Amniotic stem cell (primary cell): ENCODE data around the gene KCNAB2.
A peak's percentile ranks its signal among the peaks of the same experiment; 100 is the strongest.

Experiments
- DNase-seq: peaks from one replicate; lab custom pipeline; 2025; lab: John Stamatoyannopoulos, UW

The KCNAB2 gene

DNA sequence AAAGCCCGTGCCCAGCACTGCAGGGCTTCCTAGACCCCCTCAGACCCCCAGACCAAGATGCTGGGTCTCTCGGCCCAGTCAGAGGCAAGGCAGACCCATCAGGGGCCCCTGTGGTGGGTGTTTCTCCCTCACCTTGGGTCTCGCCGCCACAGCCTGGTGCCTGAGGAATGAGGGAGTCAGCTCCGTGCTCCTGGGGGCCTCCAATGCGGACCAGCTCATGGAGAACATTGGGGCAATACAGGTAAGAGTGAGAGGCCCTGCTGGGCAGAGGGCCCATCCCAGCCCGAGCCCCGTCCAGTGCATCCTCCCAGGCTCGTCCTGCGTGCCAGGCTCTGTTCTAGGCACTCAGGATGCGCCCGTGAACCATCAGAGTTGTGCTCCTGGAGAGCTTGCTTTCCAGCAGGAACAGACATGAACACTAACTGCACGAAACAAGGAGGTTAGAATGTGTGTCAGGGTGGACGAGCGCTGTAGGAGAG, 51.5 kb downstream of the KCNAB2 start:
- no peak for DNase-seq

- DNase-seq, result no peak
These were observed 52.1 kb downstream of the KCNAB2 start for GRCh38 chr1:6097824-6098223.

DNA sequence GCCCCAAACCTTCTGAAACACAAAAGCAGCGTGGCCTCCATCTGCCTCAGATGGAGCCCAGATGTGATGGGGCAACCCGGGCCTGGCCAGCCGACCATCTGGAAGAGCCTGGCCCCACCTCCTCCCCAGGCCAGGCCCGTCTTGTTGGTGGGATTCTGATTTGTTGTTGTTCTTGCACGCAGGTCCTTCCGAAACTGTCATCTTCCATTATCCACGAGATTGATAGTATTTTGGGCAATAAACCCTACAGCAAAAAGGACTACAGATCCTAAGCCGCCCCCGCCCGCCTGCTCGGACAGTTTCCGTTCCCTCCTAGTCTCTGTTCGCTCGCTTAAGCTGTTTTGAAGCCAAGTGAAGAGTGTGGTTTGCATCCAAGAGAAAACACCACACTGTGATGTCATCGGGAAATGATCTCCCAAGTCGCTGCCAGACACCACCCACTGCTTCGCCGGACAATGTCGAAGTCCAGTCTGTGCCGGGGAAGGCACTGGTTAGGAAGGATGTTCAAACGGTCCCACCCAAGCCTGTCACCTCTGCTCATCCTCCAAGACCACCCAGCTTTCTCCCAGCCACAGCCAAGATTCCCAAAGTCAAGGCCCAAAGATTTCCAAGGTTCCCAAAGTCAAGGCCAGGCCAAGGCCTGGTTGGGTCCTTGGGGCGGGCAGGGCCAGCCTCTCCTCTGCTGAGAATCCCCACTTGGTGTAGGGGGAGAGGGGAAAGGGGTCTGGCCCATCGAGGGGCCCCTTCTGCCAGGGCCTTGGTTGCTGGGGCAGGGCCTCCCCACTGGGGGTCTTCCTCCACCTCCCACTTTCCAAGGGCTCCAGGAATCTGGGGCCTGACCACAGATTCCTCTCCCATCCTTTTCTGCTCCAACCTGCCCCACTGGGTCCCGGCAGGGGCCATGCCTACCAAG, 52.9 kb downstream of the KCNAB2 start:
- DNase-seq, result peak; percentile 15

GRCh38 chr1:6099297-6099696, 53.6 kb downstream of the KCNAB2 start:
- DNase-seq, result no peak

- DNase-seq, result no peak
These were observed 54.4 kb downstream of the KCNAB2 start for GRCh38 chr1:6099787-6100765.

- no peak for DNase-seq
These were observed 55.4 kb downstream of the KCNAB2 start for GRCh38 chr1:6100861-6101783.

DNA sequence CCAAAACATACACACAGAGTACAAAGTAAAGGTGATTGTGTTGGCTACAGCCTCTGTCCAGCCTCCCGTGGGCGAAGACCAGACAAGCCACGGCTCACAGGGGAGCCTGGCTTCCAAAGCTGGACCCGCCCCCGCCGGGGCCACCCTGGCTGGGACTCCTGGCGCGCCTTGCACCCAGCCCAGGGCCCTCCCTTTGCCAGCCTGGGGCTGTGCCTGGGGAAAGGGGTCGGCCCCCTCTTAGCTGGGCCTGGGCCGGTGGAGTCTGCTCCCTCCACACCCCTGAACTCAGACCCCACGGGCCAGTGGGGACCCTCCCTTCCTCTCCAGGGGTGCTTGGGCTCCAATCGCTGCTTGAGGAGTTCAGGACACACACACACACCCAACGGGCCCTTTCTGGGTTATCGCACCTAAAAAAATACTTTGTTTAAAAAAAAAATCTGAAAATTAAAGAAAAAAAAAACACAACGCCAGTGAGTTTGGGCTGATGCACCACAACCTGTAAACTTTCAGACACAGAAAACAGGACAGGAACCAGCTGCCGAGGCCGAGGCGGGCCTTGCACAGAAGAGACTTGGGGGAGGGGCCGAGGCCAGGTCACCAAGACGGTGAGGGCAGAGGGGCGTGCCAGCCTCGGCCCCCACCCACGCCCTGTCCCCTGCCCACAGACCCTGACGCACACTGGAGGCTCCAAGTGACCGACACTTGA, 56.3 kb downstream of the KCNAB2 start:
- no peak for DNase-seq

DNA sequence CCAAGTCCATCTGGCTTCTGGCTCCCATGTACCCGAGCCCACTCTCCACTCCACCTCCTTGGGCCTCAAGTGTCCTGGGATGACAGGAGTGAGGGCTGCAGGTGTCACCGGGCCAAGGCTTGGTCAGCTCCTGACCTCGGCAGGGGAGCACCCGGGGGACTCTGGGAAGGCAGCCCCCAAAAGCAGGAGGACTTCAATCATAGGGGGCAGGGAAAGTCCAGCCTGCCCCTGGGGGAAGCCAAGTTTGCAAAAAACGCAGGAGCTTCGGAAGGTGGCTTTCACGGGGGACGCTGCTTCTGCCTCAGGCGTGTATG, 56.8 kb downstream of the KCNAB2 start:
- DNase-seq, result no peak

DNA sequence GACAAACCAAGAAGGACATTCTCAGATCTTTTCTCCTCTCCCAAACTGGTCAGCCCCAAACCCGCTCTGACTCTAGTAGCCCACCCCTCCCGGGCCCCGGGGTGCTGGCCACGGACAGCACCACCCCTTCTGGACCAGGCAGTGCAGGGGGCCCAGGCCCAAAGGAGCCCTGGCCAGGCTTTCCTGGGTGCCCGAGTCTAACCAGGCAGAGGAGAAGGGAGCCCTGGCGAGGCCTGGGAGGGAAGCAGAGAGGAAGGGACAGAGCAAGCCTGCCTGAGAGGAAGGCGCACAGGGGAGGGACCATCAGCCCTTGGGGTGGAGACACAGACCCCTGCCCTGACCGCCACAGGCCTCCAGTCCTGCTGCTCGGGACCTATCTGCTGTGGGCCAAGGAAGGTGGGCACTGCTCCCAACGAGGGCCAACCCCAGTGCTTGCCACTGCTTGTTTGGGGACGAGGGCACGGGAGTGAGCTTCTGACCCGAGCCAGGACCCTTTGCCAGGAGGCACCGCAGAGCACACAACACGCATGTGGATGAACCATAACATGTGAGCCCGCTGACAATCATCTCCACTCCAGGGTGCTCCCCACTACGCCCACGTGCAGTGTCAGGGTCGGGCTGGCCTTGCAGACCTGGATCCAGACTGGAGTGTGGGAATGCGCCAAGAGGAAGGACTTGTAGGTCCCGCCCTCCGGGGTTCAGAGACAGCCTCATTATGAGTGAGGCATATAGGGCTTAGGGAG, 57.6 kb downstream of the KCNAB2 start:
- DNase-seq, result no peak

DNA sequence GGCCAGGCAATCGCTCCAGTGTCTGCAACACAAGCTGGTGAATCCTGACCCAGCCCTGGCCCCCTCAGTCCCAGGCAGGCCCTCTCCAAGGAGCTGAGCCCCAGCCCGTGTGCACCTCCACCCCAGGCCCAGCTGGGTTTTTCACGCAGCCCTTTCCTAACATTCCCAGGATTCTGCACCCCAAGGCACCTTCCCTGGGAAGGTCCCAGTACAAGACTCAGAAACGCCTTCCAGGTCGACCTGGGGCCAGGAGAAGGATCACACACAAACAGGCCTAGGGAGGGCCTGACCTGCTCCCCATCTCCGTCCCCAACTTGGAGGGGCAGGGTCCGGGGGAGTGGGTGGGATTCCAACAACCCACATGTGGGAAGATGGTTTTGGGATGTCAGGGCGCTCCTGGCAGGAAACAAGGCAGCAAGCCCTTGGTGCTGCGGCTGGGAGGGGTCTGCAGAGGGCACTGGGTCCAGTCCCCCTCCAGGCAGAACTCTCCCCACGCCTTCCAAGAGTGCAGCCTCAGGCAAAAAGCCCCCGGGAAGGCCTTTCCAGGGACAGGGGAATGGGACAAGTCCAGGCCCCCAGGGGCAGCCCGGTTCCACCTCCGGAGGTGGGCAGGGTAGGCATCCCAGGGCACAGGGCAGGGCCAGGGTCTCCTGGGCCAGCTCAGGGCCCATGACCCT, 58.3 kb downstream of the KCNAB2 start:
- DNase-seq, result no peak

GRCh38 chr1:6104631-6105030, 58.9 kb downstream of the KCNAB2 start:
- no peak for DNase-seq

GRCh38 chr1:6105218-6105679, 59.6 kb downstream of the KCNAB2 start:
- no peak for DNase-seq

- no peak for DNase-seq
These were observed 60.1 kb downstream of the KCNAB2 start for GRCh38 chr1:6105763-6106162.

- DNase-seq, result no peak
These were observed 60.6 kb downstream of the KCNAB2 start for GRCh38 chr1:6106321-6106731.

DNA sequence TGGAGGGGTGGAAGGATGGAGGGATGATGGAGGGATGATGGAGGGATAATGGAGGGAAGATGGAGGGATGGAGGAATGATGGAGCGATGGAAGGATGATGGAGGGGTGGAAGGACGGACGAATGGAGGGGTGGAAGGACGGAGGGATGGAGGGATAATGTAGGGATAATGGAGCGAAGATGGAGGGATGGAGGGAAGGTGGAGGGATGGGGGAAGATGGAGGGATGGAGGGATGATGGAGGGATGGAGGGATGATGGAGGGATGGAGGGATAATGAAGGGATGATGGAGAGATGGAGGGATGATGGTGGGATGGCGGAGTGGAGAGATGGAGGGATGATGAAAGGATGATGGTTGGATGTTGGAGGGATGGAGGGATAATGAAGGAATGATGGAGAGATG, 61.3 kb downstream of the KCNAB2 start:
- DNase-seq, result no peak

DNA sequence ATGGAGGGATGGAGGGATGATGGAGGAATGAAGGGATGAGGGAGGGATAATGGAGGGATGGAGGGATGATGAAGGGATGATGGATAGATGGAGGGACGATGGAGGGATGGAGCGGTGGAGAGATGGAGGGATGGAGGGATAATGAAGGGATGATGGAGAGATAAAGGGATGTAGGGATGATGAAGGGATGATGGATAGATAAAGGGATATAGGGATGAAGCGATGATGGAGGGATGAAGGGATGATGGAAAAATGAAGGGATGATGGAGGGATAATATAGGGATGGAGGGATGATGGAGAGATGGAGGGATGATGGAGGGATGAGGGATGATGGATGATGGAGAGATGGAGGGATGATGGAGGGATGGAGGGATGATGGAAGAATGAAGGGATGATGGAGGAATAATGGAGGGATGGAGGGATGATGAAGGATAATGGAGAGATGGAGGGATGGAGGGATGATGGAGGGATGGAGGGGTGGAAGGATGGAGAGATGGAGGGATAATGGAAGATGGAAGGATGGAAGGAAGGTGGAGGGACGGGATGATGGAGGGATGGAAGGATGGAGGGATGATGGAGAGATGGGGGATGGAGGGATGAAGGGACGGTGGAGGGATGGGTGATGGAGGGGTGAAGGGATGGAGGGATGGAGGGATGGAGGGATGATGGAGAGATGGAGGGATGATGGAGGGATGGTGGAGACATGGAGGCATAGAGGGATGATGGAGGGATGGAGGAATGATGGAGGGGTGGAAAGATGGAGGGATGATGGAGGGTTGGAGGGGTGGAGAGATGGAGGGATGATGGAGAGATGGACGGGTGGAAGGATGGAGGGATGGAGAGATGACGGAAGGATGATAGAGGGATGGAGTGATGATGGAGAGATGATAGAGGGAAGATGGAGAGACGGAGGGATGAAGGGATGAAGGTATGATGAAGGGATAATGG, 62.0 kb downstream of the KCNAB2 start:
- DNase-seq, result no peak

GRCh38 chr1:6108476-6108875, 62.8 kb downstream of the KCNAB2 start:
- DNase-seq, result no peak

DNA sequence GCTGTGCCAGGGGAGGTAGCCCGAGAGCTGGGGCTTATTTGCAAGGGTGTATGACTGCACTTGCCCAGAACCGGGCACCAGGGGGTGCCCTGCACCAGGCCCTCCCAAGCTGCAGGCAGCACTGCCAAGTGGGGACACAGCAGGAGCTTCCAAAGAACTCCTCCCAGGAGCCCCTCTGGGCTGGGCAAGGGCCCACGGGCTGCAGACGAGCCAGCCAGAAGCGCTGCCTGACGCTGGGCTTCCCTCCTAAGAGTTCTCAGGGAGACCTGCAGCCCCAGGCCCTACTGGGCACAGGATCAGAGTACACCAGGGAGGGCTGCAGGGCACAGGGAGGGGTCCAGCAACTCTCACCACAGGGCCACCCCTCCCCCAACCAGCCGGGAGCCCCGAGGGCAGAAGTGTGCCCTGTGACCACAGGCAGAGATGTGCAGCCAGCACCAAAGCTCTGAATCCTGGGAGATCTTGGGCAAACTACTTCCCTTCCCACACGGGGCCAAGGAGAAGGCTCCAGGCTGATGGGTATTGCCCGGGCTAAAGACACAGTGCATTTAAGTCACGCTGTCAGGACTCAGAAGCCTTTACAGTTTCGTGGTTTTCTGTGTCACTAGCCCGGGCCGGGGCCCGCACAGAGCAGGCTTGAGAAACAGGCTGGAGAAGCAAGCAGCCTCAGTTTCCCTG, 63.4 kb downstream of the KCNAB2 start:
- DNase-seq, result no peak
